ENCODE measurements around the gene ADAD2. TPM values are rescaled to one million over a fixed set of nuclear protein-coding genes. Genes with fewer than 3 reads are reported as not detected.

ADAD2 gene
- total RNA-seq, 4 donors from 2014 or later = 1.8 TPM; not detected in 3

GRCh38 chr16:84182104-84182503, 8.9 kb upstream of the ADAD2 start:
- H3K36me3 ChIP-seq = peaks cover 0 to 62% (median 0%) of the 10 kb centered on the region in 3 donors

GRCh38 chr16:84182680-84183571, 8.0 kb upstream of the ADAD2 start:
- Histone ChIP-seq H3K4me3 (no peak overlapping the region), H3K4me1 (peaks cover 0 to 18% (median 7%) of the 10 kb centered on the region in 4 donors), H3K27ac (no peak overlapping the region), H3K27me3 (no peaks in the 10 kb centered on the region), H3K36me3 (peaks cover 0 to 62% (median 0%) of the 10 kb centered on the region in 3 donors), H3K9me3 (no peaks in the 10 kb centered on the region)
- no peak for DNase-seq
- TF ChIP-seq POLR2A (IDR thresholded peaks at IDR 0.05) = no peak

More at GRCh38 chr16:84182104-84182503, 8.9 kb upstream of the ADAD2 start:
- Histone ChIP-seq H3K27ac (no peak overlapping the region), H3K9me3 (no peaks in the 10 kb centered on the region), H3K4me3 (no peak overlapping the region), H3K27me3 (no peaks in the 10 kb centered on the region), H3K4me1 (peaks cover 3 to 25% (median 7%) of the 10 kb centered on the region in 4 donors)
- TF ChIP-seq POLR2A (IDR thresholded peaks at IDR 0.05) (no peak), CTCF (IDR thresholded peaks at IDR 0.05) (no peak)
- no peak for DNase-seq

- Histone ChIP-seq H3K27ac (peak overlapping the region in 2 of 4 donors; percentile 19 to 25), H3K27me3 (no peaks in the 10 kb centered on the region), H3K4me3 (no peak overlapping the region), H3K9me3 (no peaks in the 10 kb centered on the region), H3K36me3 (peaks cover 0 to 58% (median 0%) of the 10 kb centered on the region in 3 donors), H3K4me1 (peaks cover 0 to 18% (median 7%) of the 10 kb centered on the region in 4 donors)
- no peak for DNase-seq
- no peak for TF ChIP-seq POLR2A (IDR thresholded peaks at IDR 0.05)
- no peak for TF ChIP-seq CTCF (IDR thresholded peaks at IDR 0.05)
Observed at GRCh38 chr16:84183572-84183875, 7.4 kb upstream of the ADAD2 start.

- no peaks in the 10 kb centered on the region for H3K9me3 ChIP-seq
- peak overlapping the region in 2 of 4 donors; percentile 19 to 25 for H3K27ac ChIP-seq
- H3K36me3 ChIP-seq = peaks cover 0 to 53% (median 0%) of the 10 kb centered on the region in 3 donors
Observed at GRCh38 chr16:84183911-84184591, 6.9 kb upstream of the ADAD2 start.

GRCh38 chr16:84184775-84185174, 6.2 kb upstream of the ADAD2 start:
- H3K4me3 ChIP-seq = no peak overlapping the region
- peaks cover 0 to 18% (median 7%) of the 10 kb centered on the region in 4 donors for H3K4me1 ChIP-seq
- no peaks in the 10 kb centered on the region for H3K9me3 ChIP-seq
- no peak for TF ChIP-seq CTCF (IDR thresholded peaks at IDR 0.05)
- TF ChIP-seq POLR2A (IDR thresholded peaks at IDR 0.05) = no peak
- peak overlapping the region in 2 of 4 donors; percentile 17 to 25 for H3K27ac ChIP-seq
- H3K27me3 ChIP-seq = no peaks in the 10 kb centered on the region
- no peak for DNase-seq
- peaks cover 0 to 46% (median 0%) of the 10 kb centered on the region in 3 donors for H3K36me3 ChIP-seq

More at GRCh38 chr16:84183911-84184591, 6.9 kb upstream of the ADAD2 start:
- Histone ChIP-seq H3K27me3 (no peaks in the 10 kb centered on the region), H3K4me3 (no peak overlapping the region), H3K4me1 (peaks cover 0 to 18% (median 7%) of the 10 kb centered on the region in 4 donors)
- TF ChIP-seq CTCF (IDR thresholded peaks at IDR 0.05) (peak in 1 of 6 experiments; percentile 22), POLR2A (IDR thresholded peaks at IDR 0.05) (no peak)
- no peak for DNase-seq
